ENCODE data around the gene SLC6A17.

Gene SLC6A17

GRCh38 chr1:110112656-110113055 is 37.6 kb upstream of the SLC6A17 start:
- no peak for DNase-seq (ENCODE audit: low read depth)
- TF ChIP-seq CTCF (IDR thresholded peaks at IDR 0.05; ENCODE audit: control insufficient read depth, extremely low read depth, insufficient read depth): no peak
- H3K4me3 ChIP-seq (ENCODE audit: low read depth, low read length): no peak overlapping the region

GRCh38 chr1:110113551-110113950 is 36.7 kb upstream of the SLC6A17 start:
- TF ChIP-seq CTCF (IDR thresholded peaks at IDR 0.05; ENCODE audit: control insufficient read depth, extremely low read depth, insufficient read depth): no peak
- H3K4me3 ChIP-seq (ENCODE audit: low read depth, low read length): no peak overlapping the region
- no peak for DNase-seq (ENCODE audit: low read depth)

- DNase-seq (ENCODE audit: low read depth): no peak
- H3K4me3 ChIP-seq (ENCODE audit: low read depth, low read length): no peak overlapping the region
- no peak for TF ChIP-seq CTCF (IDR thresholded peaks at IDR 0.05; ENCODE audit: control insufficient read depth, extremely low read depth, insufficient read depth)
These were observed 36.1 kb upstream of the SLC6A17 start for GRCh38 chr1:110114173-110114572.

GRCh38 chr1:110114784-110115183 is 35.5 kb upstream of the SLC6A17 start:
- no peak overlapping the region for H3K4me3 ChIP-seq (ENCODE audit: low read depth, low read length)
- no peak for TF ChIP-seq CTCF (IDR thresholded peaks at IDR 0.05; ENCODE audit: control insufficient read depth, extremely low read depth, insufficient read depth)
- no peak for DNase-seq (ENCODE audit: low read depth)

- no peak overlapping the region for H3K4me3 ChIP-seq (ENCODE audit: low read depth, low read length)
- DNase-seq (ENCODE audit: low read depth): no peak
These were observed 31.5 kb upstream of the SLC6A17 start for GRCh38 chr1:110118636-110119396.

GRCh38 chr1:110119843-110120242 is 30.5 kb upstream of the SLC6A17 start:
- no peak for DNase-seq (ENCODE audit: low read depth)

More at GRCh38 chr1:110118636-110119396, 31.5 kb upstream of the SLC6A17 start:
- TF ChIP-seq CTCF (IDR thresholded peaks at IDR 0.05; ENCODE audit: control insufficient read depth, extremely low read depth, insufficient read depth): no peak

More at GRCh38 chr1:110119843-110120242, 30.5 kb upstream of the SLC6A17 start:
- H3K4me3 ChIP-seq (ENCODE audit: low read depth, low read length): no peak overlapping the region
- TF ChIP-seq CTCF (IDR thresholded peaks at IDR 0.05; ENCODE audit: control insufficient read depth, extremely low read depth, insufficient read depth): no peak
